Liver (tissue), 9 donors: Measurements from ENCODE around the gene MYO9A. TPM values are rescaled to one million over a fixed set of nuclear protein-coding genes. Genes with fewer than 3 reads are reported as not detected.

Experiments used
- DNase-seq: peaks from one replicate; pipeline ENCODE4 v3.0.0-alpha.2; 2017; ENCODE audit warnings: low spot score
- H3K27ac ChIP-seq, 2 donors: one replicate each; pipeline ENCODE4 v1.7.0; 2013; ENCODE audit warnings: inconsistent platforms in 2 of 2, low read length in 2 of 2, control low read depth in 1 of 2, low read depth in 1 of 2, mild to moderate bottlenecking in 1 of 2
- H3K27me3 ChIP-seq, 4 donors: one replicate each; pipeline versions ENCODE4 v1.6.1 to v1.7.0; 2013; ENCODE audit warnings: low read length in 3 of 4, inconsistent platforms in 1 of 4, mild to moderate bottlenecking in 1 of 4, moderate library complexity in 1 of 4; ENCODE audit not compliant: control insufficient read depth in 4 of 4, insufficient read depth in 4 of 4
- H3K36me3 ChIP-seq, 4 donors: one replicate each; pipeline versions ENCODE4 v1.6.1 to v1.7.0; 2013; ENCODE audit warnings: low read length in 3 of 4, mild to moderate bottlenecking in 3 of 4, low read depth in 1 of 4, moderate library complexity in 1 of 4; ENCODE audit not compliant: control insufficient read depth in 4 of 4, insufficient read depth in 3 of 4
- H3K4me1 ChIP-seq, 4 donors: one replicate each; pipeline versions ENCODE4 v1.6.1 to v1.7.0; 2013; ENCODE audit warnings: low read length in 3 of 4, mild to moderate bottlenecking in 3 of 4, moderate library complexity in 1 of 4; ENCODE audit not compliant: control insufficient read depth in 4 of 4, insufficient read depth in 4 of 4
- H3K4me3 ChIP-seq, 3 donors: one replicate each; pipeline versions ENCODE4 v1.6.1 to v1.7.0; 2013; ENCODE audit warnings: low read length in 3 of 3, control low read depth in 1 of 3, low read depth in 1 of 3, mild to moderate bottlenecking in 1 of 3
- H3K9ac ChIP-seq, 2 donors: one replicate each; pipeline ENCODE4 v1.7.0; 2013; ENCODE audit warnings: low read length in 2 of 2, mild to moderate bottlenecking in 2 of 2, moderate library complexity in 2 of 2, control low read depth in 1 of 2, low read depth in 1 of 2
- H3K9me3 ChIP-seq, 4 donors: one replicate each; pipeline versions ENCODE4 v1.6.1 to v1.7.0; 2013; ENCODE audit warnings: low read length in 3 of 4; ENCODE audit not compliant: control insufficient read depth in 4 of 4
- ATF3 ChIP-seq: IDR thresholded peaks from 2 replicates; pipeline ENCODE4 v1.6.1; 2016; ENCODE audit warnings: antibody characterized with exemption
- CTCF ChIP-seq: fragments of 150-350 bp; IDR thresholded peaks from 2 replicates; pipeline ENCODE4 v1.5.1; 2017; ENCODE audit warnings: improper control_type of control experiment, low read depth, low read length; ENCODE audit not compliant: missing input control
- EGR1 ChIP-seq, 2 donors: IDR thresholded peaks; 2 replicates each; pipeline ENCODE4 v1.6.1; 2016 to 2018; ENCODE audit warnings: antibody characterized with exemption in 2 of 2, low read depth in 2 of 2
- FOXA1 ChIP-seq: IDR thresholded peaks from 2 replicates; pipeline ENCODE4 v1.6.1; 2016; ENCODE audit warnings: antibody characterized with exemption
- FOXA2 ChIP-seq: IDR thresholded peaks from 2 replicates; pipeline ENCODE4 v1.6.1; 2016; ENCODE audit warnings: antibody characterized with exemption
- GABPA ChIP-seq, 2 donors: IDR thresholded peaks in 1 of 2; conservative IDR thresholded peaks in 1 of 2; 2 replicates each; pipeline ENCODE4 v1.6.1; 2016; ENCODE audit warnings: antibody characterized with exemption in 2 of 2, mild to moderate bottlenecking in 1 of 2, moderate library complexity in 1 of 2
- HNF4G ChIP-seq: IDR thresholded peaks from 2 replicates; pipeline ENCODE4 v1.6.1; 2016; ENCODE audit warnings: antibody characterized with exemption
- JUND ChIP-seq, 2 donors: IDR thresholded peaks; 2 replicates each; pipeline ENCODE4 v1.6.1; 2016; ENCODE audit warnings: antibody characterized with exemption in 2 of 2
- MAX ChIP-seq: IDR thresholded peaks from 2 replicates; pipeline ENCODE4 v1.6.1; 2016; ENCODE audit warnings: antibody characterized with exemption
- NR2F2 ChIP-seq: IDR thresholded peaks from 2 replicates; pipeline ENCODE4 v1.6.1; 2016; ENCODE audit warnings: antibody characterized with exemption
- RAD21 ChIP-seq, 2 donors: IDR thresholded peaks; 2 replicates each; pipeline ENCODE4 v1.6.1; 2016; ENCODE audit warnings: antibody characterized with exemption in 2 of 2, mild to moderate bottlenecking in 2 of 2
- REST ChIP-seq: IDR thresholded peaks from 2 replicates; pipeline ENCODE4 v1.6.1; 2016; ENCODE audit warnings: antibody characterized with exemption, mild to moderate bottlenecking
- RXRA ChIP-seq, 2 donors: IDR thresholded peaks; 2 replicates each; pipeline ENCODE4 v1.6.1; 2017 to 2018; ENCODE audit warnings: antibody characterized with exemption in 2 of 2, mild to moderate bottlenecking in 1 of 2
- SP1 ChIP-seq: IDR thresholded peaks from 2 replicates; pipeline ENCODE4 v1.6.1; 2018; ENCODE audit warnings: antibody characterized with exemption, mild to moderate bottlenecking
- TAF1 ChIP-seq: conservative IDR thresholded peaks from 2 replicates; pipeline ENCODE4 v1.6.1; 2016; ENCODE audit warnings: antibody characterized with exemption, mild to moderate bottlenecking
- YY1 ChIP-seq: IDR thresholded peaks from 2 replicates; pipeline ENCODE4 v1.6.1; 2016; ENCODE audit warnings: antibody characterized with exemption, mild to moderate bottlenecking
- ZBTB33 ChIP-seq: IDR thresholded peaks from 2 replicates; pipeline ENCODE4 v1.6.1; 2016; ENCODE audit warnings: antibody characterized with exemption
- WGBS: extraction: QIAGEN DNeasy Blood & Tissue Kit; methylation state at CpG from one replicate; pipeline ENCODE4 v1.1.7; 2013; 5-methylcytosine and 5-hydroxymethylcytosine counted together
- polyA plus RNA-seq, 2 donors: library from polyadenylated mRNA; stranded (reverse) in 1 of 2; unstranded in 1 of 2; fragments of 200-250 nt in 1 of 2; fragments of >200 nt in 1 of 2; fragmentation: Nextera tagmentation in 1 of 2; extraction: Ambion mirVana in 1 of 2; gene quantifications; one replicate each; pipeline versions ENCODE4 v1.2.1 to v1.2.3, GENCODE V29; 2013 to 2015
- total RNA-seq, 2 donors: library from RNA; depleted of rRNA; stranded (reverse); fragments of >200 nt; gene quantifications; one replicate each; pipeline ENCODE4 v1.2.3, GENCODE V29; 2014
- donor health status: healthy.
- donor health status: healthy.
- donor health status: healthy.
- donor health status: healthy.
- donor health status: healthy.

MYO9A gene
- total and polyA plus RNA-seq, 4 donors: 1.4 to 14.9 (median 8.4) TPM

- H3K27ac ChIP-seq: no peak overlapping the region
These were observed 4.5 kb downstream of the MYO9A start for GRCh38 chr15:72113347-72114031.

GRCh38 chr15:72112805-72113204, 5.1 kb downstream of the MYO9A start:
- H3K4me1 ChIP-seq: peaks cover 0 to 18% (median 10%) of the 10 kb centered on the region in 4 donors
- H3K9me3 ChIP-seq: no peaks in the 10 kb centered on the region

More at GRCh38 chr15:72113347-72114031, 4.5 kb downstream of the MYO9A start:
- H3K4me3 ChIP-seq: no peak overlapping the region
- peaks cover 0 to 18% (median 10%) of the 10 kb centered on the region in 4 donors for H3K4me1 ChIP-seq
- no peak overlapping the region for H3K9ac ChIP-seq
- H3K36me3 ChIP-seq: no peaks in the 10 kb centered on the region
- 77% methylated on average over 4 of the region's 4 CpGs for WGBS
- no peaks in the 10 kb centered on the region for H3K9me3 ChIP-seq
- no peaks in the 10 kb centered on the region for H3K27me3 ChIP-seq
- no peak for DNase-seq
- no peak for TF ChIP-seq ZBTB33
- no peak for TF ChIP-seq GABPA (IDR thresholded peaks at IDR 0.05 in 1 of 2, conservative IDR thresholded peaks at IDR 0.05 in 1 of 2)
- TF ChIP-seq FOXA2: no peak
- no peak for TF ChIP-seq SP1
- no peak for TF ChIP-seq YY1
- no peak for TF ChIP-seq RAD21 (IDR thresholded peaks at IDR 0.05)
- TF ChIP-seq TAF1: no peak

More at GRCh38 chr15:72112805-72113204, 5.1 kb downstream of the MYO9A start:
- H3K27me3 ChIP-seq: no peaks in the 10 kb centered on the region
- H3K9ac ChIP-seq: no peak overlapping the region
- H3K4me3 ChIP-seq: no peak overlapping the region
- H3K36me3 ChIP-seq: no peaks in the 10 kb centered on the region
- no peak for TF ChIP-seq CTCF
- no peak for TF ChIP-seq NR2F2
- no peak for TF ChIP-seq FOXA2
- TF ChIP-seq FOXA1: no peak
- TF ChIP-seq JUND (IDR thresholded peaks at IDR 0.05): no peak
- no peak for TF ChIP-seq ATF3
- TF ChIP-seq REST: no peak
- no peak for TF ChIP-seq MAX
- TF ChIP-seq YY1: no peak
- TF ChIP-seq SP1: no peak
- no peak for TF ChIP-seq HNF4G
- TF ChIP-seq EGR1 (IDR thresholded peaks at IDR 0.05; ENCODE audit: low read depth in 2 of 2): no peak
- TF ChIP-seq RXRA (IDR thresholded peaks at IDR 0.05): no peak
- no peak overlapping the region for H3K27ac ChIP-seq
- DNase-seq: no peak
